Measurements from ENCODE around the gene NTHL1. TPM values are rescaled to one million over a fixed set of nuclear protein-coding genes. Genes with fewer than 3 reads are reported as not detected.

The NTHL1 gene
- total and polyA plus RNA-seq, 10 of the 15 experiments (the other 5 are each of a cell fraction or from before 2014, with no cell fraction given) = 0.85 to 54.7 (median 39.0) TPM

DNA sequence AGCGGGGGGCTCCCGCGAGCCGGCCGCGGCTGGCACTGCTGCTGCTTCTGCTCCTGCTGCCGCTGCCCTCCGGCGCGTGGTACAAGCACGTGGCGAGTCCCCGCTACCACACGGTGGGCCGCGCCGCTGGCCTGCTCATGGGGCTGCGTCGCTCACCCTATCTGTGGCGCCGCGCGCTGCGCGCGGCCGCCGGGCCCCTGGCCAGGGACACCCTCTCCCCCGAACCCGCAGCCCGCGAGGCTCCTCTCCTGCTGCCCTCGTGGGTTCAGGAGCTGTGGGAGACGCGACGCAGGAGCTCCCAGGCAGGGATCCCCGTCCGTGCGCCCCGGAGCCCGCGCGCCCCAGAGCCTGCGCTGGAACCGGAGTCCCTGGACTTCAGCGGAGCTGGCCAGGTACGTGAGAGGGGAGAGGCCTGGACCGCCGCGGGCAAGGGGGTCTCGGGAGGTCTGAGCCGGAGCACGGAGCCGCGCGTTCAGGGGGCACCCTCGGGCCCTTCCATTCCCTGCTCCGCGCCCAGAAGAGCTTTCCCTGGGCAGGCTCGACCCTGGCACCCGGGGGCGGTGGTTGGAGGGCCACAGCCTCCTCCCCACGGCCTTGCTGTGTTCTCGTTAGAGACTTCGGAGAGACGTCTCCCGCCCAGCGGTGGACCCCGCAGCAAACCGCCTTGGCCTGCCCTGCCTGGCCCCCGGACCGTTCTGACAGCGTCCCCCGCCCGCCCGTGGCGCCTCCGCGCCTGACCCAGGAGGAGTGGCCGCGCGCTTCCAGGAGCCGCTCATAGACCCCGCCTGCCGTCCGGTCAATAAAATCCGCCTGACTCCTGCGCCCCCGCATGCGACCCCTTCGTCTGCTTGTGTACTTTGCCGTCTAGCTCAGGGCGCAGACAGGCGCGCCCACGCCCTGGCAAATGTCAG lies 27.5 kb downstream of the NTHL1 start:
- H3K79me2 ChIP-seq (ENCODE audit: control insufficient read depth, insufficient read depth, low read length) = no peaks in the 10 kb centered on the region
- H3K4me2 ChIP-seq (ENCODE audit: control insufficient read depth, insufficient read depth) = peak overlapping the region; percentile 3; the same call in 1 of the 2 replicates
- CTCF ChIA-PET = interaction anchor here (1.0 to 2.8 kb wide), 2 partner anchors 17 to 120 kb away, joined by 3 to 16 read pairs; no protein-coding TSS in a partner anchor
- TF ChIP-seq YY1 (IDR thresholded peaks at IDR 0.05; ENCODE audit: low read depth, low read length) (no peak), HDAC6 (IDR thresholded peaks at IDR 0.05; ENCODE audit: unreplicated experiment) (peak; percentile 95), EGR1 (IDR thresholded peaks at IDR 0.05; ENCODE audit: borderline replicate concordance in 1 of 2, low read depth in 2 of 2, low read length in 2 of 2) (no peak), ESRRA (IDR thresholded peaks at IDR 0.05; ENCODE audit: low read length) (no peak), JUND (IDR thresholded peaks at IDR 0.05; ENCODE audit: low read depth, low read length) (no peak), POU2F2 (IDR thresholded peaks at IDR 0.05; ENCODE audit: borderline replicate concordance, low read depth, low read length) (no peak)
- RAD21 ChIA-PET (ENCODE audit: unreplicated experiment) = interaction anchor here (2.3 kb wide), 1 partner anchor 120 kb away, joined by 7 read pairs; no protein-coding TSS in a partner anchor
- FAIRE-seq (no peak), ATAC-seq (no peak), DNase-seq (ENCODE audit: low read depth, low spot score) (no peak)
- H3K36me3 ChIP-seq (ENCODE audit: control insufficient read depth in 2 of 2, insufficient read depth in 2 of 2, low read length in 1 of 2) = no peaks in the 10 kb centered on the region
- peaks cover 3 to 8% of the 10 kb centered on the region in 2 experiments; a peak in 3 of 4 replicates for H3K27me3 ChIP-seq (replicated peaks in 1 of 2; ENCODE audit: control insufficient read depth in 2 of 2, insufficient read depth in 2 of 2, low read length in 1 of 2)
- no TSS peak for BruUV-seq (replicated peaks)
- WGBS (ENCODE audit: insufficient coverage, insufficient replicate concordance, low lambda C conversion rate, missing lambda C conversion rate) = 5% methylated on average over 75 of the region's 96 CpGs
- intact Hi-C loops (cut with micrococcal nuclease; ENCODE audit: unreplicated experiment) (no loop called here), in situ Hi-C loops (cut with MboI) (loop anchor here (5.0 to 10.0 kb wide), 2 partner anchors 122 to 475 kb away; no protein-coding TSS in a partner anchor)
- H3K27ac ChIP-seq (ENCODE audit: control insufficient read depth, insufficient read depth) = no peak overlapping the region
- SMC1A ChIA-PET (ENCODE audit: uncharacterized antibody, unreplicated experiment) = interaction anchor here (0.9 kb wide), 1 partner anchor 121 kb away, joined by 3 read pairs; no protein-coding TSS in a partner anchor
- no peak overlapping the region for H3K4me3 ChIP-seq
- POLR2A ChIA-PET = no interaction called here
- H3K4me1 ChIP-seq (ENCODE audit: control insufficient read depth, insufficient read depth, low read length) = peaks cover 7% of the 10 kb centered on the region
- H2AFZ ChIP-seq (ENCODE audit: control insufficient read depth, low read depth, low read length) = no peak overlapping the region
- no peak overlapping the region for H3K9ac ChIP-seq (ENCODE audit: control insufficient read depth, insufficient read depth, low read length)
- no peaks in the 10 kb centered on the region for H3K9me3 ChIP-seq (replicated peaks; ENCODE audit: control insufficient read depth, insufficient read depth, low read length)
- H4K20me1 ChIP-seq (ENCODE audit: control insufficient read depth, insufficient read depth) = no peaks in the 10 kb centered on the region
